Natural killer cell (primary cell): ENCODE measurements around the gene E4F1. TPM values are rescaled to one million over a fixed set of nuclear protein-coding genes. Genes with fewer than 3 reads are reported as not detected.
"Not testable (repeated sequence)": the region's sequence is repeated elsewhere in the genome, so short reads cannot be mapped to it uniquely, and the experiment has no call there.

Experiments
- ATAC-seq, 3 donors: fragments of 150-1000 bp in 2 of 3; fragments of 200-7000 bp in 1 of 3; cut with Tn5 transposase; 1 replicate in 1 of 3; 2 replicates in 2 of 3; pipeline ENCODE4 v1.10.0; 2021; ENCODE audit warnings: mild to moderate bottlenecking in 2 of 3, moderate library complexity in 2 of 3
- DNase-seq, 2 donors: peaks; one replicate each; pipeline versions ENCODE4 v3.0.0 to v3.0.0-alpha.2; 2013 to 2021; ENCODE audit warnings: mixed read lengths in 1 of 2
- H3K27ac ChIP-seq: one replicate; pipeline ENCODE4 v1.5.1; 2013; ENCODE audit warnings: mild to moderate bottlenecking, low read length
- H3K27me3 ChIP-seq: one replicate; pipeline ENCODE4 v1.6.1; 2013; ENCODE audit warnings: low read length; ENCODE audit not compliant: control insufficient read depth, insufficient read depth
- H3K36me3 ChIP-seq: one replicate; pipeline ENCODE4 v1.6.1; 2013; ENCODE audit warnings: low read length; ENCODE audit not compliant: control insufficient read depth, insufficient read depth
- H3K4me1 ChIP-seq: one replicate; pipeline ENCODE4 v1.6.1; 2013; ENCODE audit warnings: low read length; ENCODE audit not compliant: control insufficient read depth, insufficient read depth
- H3K4me3 ChIP-seq: one replicate; pipeline ENCODE4 v1.5.1; 2013; ENCODE audit warnings: low read length
- H3K9me3 ChIP-seq: one replicate; pipeline ENCODE4 v1.6.1; 2013; ENCODE audit warnings: low read length; ENCODE audit not compliant: control insufficient read depth, insufficient read depth
- H3K27ac Mint-ChIP-seq, 2 donors: one replicate each; pipeline ENCODE4 v1.8.0; 2022; ENCODE audit warnings: mild to moderate bottlenecking in 2 of 2, mixed read lengths in 2 of 2, moderate library complexity in 1 of 2
- H3K27me3 Mint-ChIP-seq, 2 donors: one replicate each; pipeline ENCODE4 v1.8.0; 2022; ENCODE audit warnings: low read depth in 2 of 2, mixed read lengths in 2 of 2
- H3K36me3 Mint-ChIP-seq: one replicate; pipeline ENCODE4 v1.8.0; 2022; ENCODE audit warnings: mixed read lengths
- H3K4me1 Mint-ChIP-seq, 2 donors: one replicate each; pipeline ENCODE4 v1.8.0; 2022; ENCODE audit warnings: mixed read lengths in 2 of 2
- H3K4me3 Mint-ChIP-seq: one replicate; pipeline ENCODE4 v1.8.0; 2022; ENCODE audit warnings: mild to moderate bottlenecking, moderate library complexity, mixed read lengths
- H3K9me3 Mint-ChIP-seq, 2 donors: one replicate each; pipeline ENCODE4 v1.8.0; 2022; ENCODE audit warnings: mixed read lengths in 2 of 2
- WGBS: methylation state at CpG from one replicate; pipeline ENCODE4 v1.1.7; 2013; ENCODE audit warnings: missing lambda C conversion rate; ENCODE audit not compliant: insufficient coverage; 5-methylcytosine and 5-hydroxymethylcytosine counted together
- intact Hi-C: fragments of 100-400 bp; cut with micrococcal nuclease; formaldehyde crosslinking; loops from one replicate; pipeline ENCODE4 v1.14.2; 2022
- total RNA-seq, 4 donors: library from RNA; stranded (reverse); fragments of 120-200 nt in 1 of 4; gene quantifications; one replicate each; pipeline versions ENCODE4 v1.2.3 to v1.2.4, GENCODE V29; 2013 to 2022
- TF ChIP-seq, protein P1 (sequence below): fragments of 200-600 bp; IDR thresholded peaks from one replicate; pipeline ENCODE4 v1.8.0; 2022; ENCODE audit warnings: antibody characterized with exemption

Gene E4F1
- total RNA-seq, 3 donors from 2014 or later (not counting 1 experiment from before 2014, with no cell fraction given): 43.6 to 45.7 (median 45.7) TPM

DNA sequence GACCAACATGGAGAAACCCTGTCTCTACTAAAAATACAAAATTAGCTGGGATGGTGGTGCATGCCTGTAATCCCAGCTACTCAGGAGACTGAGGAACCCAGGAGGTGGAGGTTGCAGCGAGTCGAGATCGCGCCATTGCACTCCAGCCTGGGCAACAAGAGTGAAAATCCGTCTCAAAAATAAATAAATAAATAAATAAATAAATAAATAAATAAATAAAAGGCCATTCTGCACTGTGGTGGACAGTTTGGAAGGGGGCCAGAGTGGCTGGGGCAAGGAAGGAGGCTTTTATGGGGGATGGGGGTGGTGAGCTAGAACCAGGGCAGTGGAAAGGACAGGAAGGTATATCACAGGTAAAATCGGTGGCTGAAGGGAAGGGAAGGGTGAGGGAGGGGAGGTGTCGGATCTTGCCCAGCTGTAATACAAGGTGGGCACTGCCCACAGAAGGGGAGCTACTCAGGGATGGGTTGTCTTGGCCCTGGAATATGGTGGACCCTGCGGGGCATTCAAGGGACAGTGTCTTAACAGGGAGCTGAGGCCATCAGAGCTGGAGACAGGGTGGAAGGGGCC is 20.2 kb upstream of the E4F1 start:
- H3K27ac Mint-ChIP-seq: peak overlapping the region in 1 of 2 donors; percentile 80

DNA sequence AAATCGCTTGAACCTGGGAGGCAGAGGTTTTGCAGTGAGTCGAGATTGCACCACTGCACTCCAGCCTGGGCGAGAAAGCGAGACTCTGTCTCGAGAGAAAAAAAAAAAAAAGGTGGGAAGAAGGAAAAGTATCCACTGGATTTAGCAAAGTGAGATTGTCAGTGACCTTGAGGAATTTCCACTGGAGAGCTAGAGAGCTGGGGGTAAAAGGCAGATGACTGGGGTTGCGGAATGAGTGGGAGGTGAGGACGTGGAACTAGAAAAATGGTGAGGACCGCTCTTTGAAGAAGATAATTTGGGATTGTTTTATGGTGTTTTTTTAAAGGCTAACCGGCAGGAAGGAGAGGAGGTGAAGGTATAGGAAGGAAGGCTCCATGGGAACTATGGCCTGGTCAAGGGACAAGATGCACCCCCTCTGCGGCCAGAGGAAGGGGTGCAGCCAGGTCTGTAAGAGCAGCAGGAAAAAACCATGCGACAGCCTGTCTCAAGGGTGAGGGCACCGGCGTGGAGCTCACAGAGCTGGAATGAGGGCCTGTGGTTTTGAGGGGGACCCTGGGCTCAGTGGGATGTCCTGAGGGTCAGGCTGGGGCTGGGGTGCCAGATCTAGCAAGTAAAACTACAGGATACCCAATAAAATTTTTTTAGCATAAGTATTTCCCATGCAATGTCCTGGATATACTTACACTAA is 18.8 kb upstream of the E4F1 start:
- Mint-ChIP-seq H3K9me3 (no peaks in the 10 kb centered on the region), H3K36me3 (no peaks in the 10 kb centered on the region), H3K27me3 (peaks cover 0 to 9% of the 10 kb centered on the region in 2 donors), H3K4me1 (peaks cover 19 to 28% of the 10 kb centered on the region in 2 donors), H3K27ac (peak overlapping the region; percentile 80 to 88), H3K4me3 (peak overlapping the region; percentile 82)
- intact Hi-C loops: no loop called here
- TF ChIP-seq, protein P1, sequence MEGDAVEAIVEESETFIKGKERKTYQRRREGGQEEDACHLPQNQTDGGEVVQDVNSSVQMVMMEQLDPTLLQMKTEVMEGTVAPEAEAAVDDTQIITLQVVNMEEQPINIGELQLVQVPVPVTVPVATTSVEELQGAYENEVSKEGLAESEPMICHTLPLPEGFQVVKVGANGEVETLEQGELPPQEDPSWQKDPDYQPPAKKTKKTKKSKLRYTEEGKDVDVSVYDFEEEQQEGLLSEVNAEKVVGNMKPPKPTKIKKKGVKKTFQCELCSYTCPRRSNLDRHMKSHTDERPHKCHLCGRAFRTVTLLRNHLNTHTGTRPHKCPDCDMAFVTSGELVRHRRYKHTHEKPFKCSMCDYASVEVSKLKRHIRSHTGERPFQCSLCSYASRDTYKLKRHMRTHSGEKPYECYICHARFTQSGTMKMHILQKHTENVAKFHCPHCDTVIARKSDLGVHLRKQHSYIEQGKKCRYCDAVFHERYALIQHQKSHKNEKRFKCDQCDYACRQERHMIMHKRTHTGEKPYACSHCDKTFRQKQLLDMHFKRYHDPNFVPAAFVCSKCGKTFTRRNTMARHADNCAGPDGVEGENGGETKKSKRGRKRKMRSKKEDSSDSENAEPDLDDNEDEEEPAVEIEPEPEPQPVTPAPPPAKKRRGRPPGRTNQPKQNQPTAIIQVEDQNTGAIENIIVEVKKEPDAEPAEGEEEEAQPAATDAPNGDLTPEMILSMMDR: no peak
- Histone ChIP-seq H3K36me3 (peaks cover 26% of the 10 kb centered on the region), H3K4me1 (peaks cover 19% of the 10 kb centered on the region), H3K27me3 (no peaks in the 10 kb centered on the region), H3K9me3 (no peaks in the 10 kb centered on the region), H3K4me3 (peak overlapping the region; percentile 88), H3K27ac (peak overlapping the region; percentile 95)
- DNase-seq (no peak), ATAC-seq (no peak)
- WGBS: 87% methylated on average over 13 of the region's 13 CpGs

More for the DNA sequence above, 20.2 kb upstream of the E4F1 start:
- H3K27me3 Mint-ChIP-seq: peaks cover 8 to 10% of the 10 kb centered on the region in 2 donors
- peaks cover 12% of the 10 kb centered on the region for H3K36me3 ChIP-seq
- H3K4me1 Mint-ChIP-seq: peaks cover 19 to 28% of the 10 kb centered on the region in 2 donors
- H3K4me1 ChIP-seq: peaks cover 19% of the 10 kb centered on the region
- H3K9me3 ChIP-seq, DNase-seq, H3K27ac ChIP-seq, H3K27me3 ChIP-seq, H3K9me3 Mint-ChIP-seq, ATAC-seq, H3K36me3 Mint-ChIP-seq, intact Hi-C loops, H3K4me3 ChIP-seq: not testable (repeated sequence)
- 92% methylated on average over 3 of the region's 8 CpGs for WGBS
- H3K4me3 Mint-ChIP-seq: peak overlapping the region; percentile 82

DNA sequence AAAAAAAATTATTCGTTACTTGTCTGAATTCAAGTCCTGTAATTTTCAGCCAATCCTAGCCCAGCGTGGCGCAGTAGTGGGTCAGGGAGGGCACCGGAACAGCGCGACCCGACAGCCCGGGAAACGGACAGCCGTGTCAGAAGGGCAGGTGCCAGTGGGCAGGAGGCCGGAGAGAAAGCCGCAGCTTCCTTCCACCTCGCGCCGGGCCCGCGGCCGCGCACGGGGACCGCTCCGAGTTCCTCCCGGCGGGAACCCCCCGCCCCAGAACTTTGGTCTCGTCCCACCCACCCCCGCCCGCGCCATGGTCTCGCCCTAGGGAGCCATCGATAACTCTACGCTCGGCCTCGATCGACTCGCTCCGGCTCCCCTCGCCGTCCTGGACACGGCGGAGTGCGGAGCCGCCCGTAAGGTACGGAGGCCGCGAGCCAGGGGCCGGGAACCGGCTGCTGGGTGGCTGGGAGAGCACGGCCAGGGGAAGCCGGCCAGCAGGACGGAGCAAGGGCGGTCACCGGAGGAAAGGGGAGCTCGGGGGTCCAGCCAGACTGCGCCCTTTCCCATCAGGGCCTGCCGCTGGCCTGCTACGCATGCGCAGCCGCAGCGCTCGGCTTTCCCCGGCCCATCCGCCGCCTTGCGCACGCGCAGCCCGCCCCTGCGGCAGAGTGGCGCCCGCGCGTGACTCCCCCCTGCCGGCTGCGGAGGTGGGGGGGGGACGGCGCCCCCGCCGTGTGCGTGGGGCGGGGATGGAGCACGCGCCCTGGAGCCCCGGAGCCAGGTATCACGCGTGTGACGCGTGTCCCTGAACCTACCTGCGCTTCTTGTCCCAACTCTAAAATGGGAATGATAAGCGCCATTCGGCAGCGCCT is 18.1 kb upstream of the E4F1 start, which contains the start of gene MLST8:
Gene MLST8, plus strand, starts transcription at position 351 of the 863 bp plus-strand sequence. CDS start 632 bp downstream, outside the sequence.
- intact Hi-C loops: no loop called here
- peak within 1 kb of the TSS; percentile 91 for H3K4me3 Mint-ChIP-seq
- peak within 1 kb of the TSS; percentile 95 for H3K27ac ChIP-seq

More for the DNA sequence above, 18.1 kb upstream of the E4F1 start, which contains the start of gene MLST8:
- Mint-ChIP-seq H3K36me3 (no peaks in the 10 kb centered on the region), H3K4me1 (peaks cover 19 to 28% of the 10 kb centered on the region in 2 donors), H3K27ac (peak within 1 kb of the TSS; percentile 80 to 88), H3K27me3 (peaks cover 0 to 4% of the 10 kb centered on the region in 2 donors), H3K9me3 (no peaks in the 10 kb centered on the region)
- WGBS: under 1% methylated on average over 93 of the region's 93 CpGs
- Histone ChIP-seq H3K4me1 (peaks cover 19% of the 10 kb centered on the region), H3K36me3 (peaks cover 26% of the 10 kb centered on the region), H3K27me3 (no peaks in the 10 kb centered on the region), H3K4me3 (peak within 1 kb of the TSS; percentile 88), H3K9me3 (no peaks in the 10 kb centered on the region)
- TF ChIP-seq, protein P1: peak; percentile 16
- peak; percentile 88 to 97 (median 93) for ATAC-seq
- peak; percentile 94 to 98 for DNase-seq
